Ishikawa (cell line): ENCODE results near the gene SUN1.

Experiments
- CEBPB ChIP-seq: IDR thresholded peaks from 2 replicates; pipeline ENCODE4 v1.6.1; 2012
- CREB1 ChIP-seq: IDR thresholded peaks from 2 replicates; pipeline ENCODE4 v1.6.1; 2012; ENCODE audit warnings: low read depth
- EGR1 ChIP-seq: IDR thresholded peaks from 2 replicates; pipeline ENCODE4 v1.6.1; 2012
- EP300 ChIP-seq: IDR thresholded peaks from 2 replicates; pipeline ENCODE4 v1.6.1; 2012; ENCODE audit warnings: borderline replicate concordance
- FOXM1 ChIP-seq: IDR thresholded peaks from 2 replicates; pipeline ENCODE4 v1.6.1; 2012; ENCODE audit warnings: low read depth, borderline replicate concordance
- NFIC ChIP-seq: IDR thresholded peaks from 2 replicates; pipeline ENCODE4 v1.6.1; 2012
- RAD21 ChIP-seq: IDR thresholded peaks from 2 replicates; pipeline ENCODE4 v1.6.1; 2012; ENCODE audit warnings: low read depth
- TCF12 ChIP-seq: IDR thresholded peaks from 2 replicates; pipeline ENCODE4 v1.6.1; 2012; ENCODE audit warnings: low read depth
- YY1 ChIP-seq: IDR thresholded peaks from 2 replicates; pipeline ENCODE4 v1.6.1; 2012; ENCODE audit warnings: low read depth
- TF ChIP-seq, protein P1 (sequence below): IDR thresholded peaks from 2 replicates; pipeline ENCODE4 v1.6.1; 2012; ENCODE audit warnings: low read depth, mild to moderate bottlenecking
- TF ChIP-seq, protein P2 (sequence below): IDR thresholded peaks from 2 replicates; pipeline ENCODE4 v1.6.1; 2012

DNA sequence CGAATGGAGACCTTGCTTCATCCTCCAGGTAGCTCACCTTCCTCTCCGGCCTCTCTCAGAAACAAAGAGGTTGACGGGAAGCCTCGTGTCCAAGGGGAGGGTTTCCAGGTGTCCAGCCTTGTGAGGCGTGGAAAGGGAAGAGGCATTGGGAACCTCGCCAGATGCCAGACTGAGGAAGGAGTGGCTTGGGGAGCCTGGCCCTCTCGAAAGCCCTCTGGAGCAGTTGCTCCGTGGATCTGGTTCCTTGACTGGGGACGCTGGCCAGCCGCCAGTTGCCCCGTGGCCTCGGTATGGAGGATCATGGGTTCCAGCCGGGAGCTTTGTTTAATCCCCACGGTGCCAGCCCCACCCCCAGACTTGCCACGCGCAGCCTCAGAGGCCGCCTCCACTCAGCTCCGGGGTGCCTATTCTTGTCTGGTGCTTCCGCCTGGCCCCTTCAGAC is 30.3 kb upstream of the SUN1 start:
- TF ChIP-seq, protein P1, sequence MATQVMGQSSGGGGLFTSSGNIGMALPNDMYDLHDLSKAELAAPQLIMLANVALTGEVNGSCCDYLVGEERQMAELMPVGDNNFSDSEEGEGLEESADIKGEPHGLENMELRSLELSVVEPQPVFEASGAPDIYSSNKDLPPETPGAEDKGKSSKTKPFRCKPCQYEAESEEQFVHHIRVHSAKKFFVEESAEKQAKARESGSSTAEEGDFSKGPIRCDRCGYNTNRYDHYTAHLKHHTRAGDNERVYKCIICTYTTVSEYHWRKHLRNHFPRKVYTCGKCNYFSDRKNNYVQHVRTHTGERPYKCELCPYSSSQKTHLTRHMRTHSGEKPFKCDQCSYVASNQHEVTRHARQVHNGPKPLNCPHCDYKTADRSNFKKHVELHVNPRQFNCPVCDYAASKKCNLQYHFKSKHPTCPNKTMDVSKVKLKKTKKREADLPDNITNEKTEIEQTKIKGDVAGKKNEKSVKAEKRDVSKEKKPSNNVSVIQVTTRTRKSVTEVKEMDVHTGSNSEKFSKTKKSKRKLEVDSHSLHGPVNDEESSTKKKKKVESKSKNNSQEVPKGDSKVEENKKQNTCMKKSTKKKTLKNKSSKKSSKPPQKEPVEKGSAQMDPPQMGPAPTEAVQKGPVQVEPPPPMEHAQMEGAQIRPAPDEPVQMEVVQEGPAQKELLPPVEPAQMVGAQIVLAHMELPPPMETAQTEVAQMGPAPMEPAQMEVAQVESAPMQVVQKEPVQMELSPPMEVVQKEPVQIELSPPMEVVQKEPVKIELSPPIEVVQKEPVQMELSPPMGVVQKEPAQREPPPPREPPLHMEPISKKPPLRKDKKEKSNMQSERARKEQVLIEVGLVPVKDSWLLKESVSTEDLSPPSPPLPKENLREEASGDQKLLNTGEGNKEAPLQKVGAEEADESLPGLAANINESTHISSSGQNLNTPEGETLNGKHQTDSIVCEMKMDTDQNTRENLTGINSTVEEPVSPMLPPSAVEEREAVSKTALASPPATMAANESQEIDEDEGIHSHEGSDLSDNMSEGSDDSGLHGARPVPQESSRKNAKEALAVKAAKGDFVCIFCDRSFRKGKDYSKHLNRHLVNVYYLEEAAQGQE, result no peak
- TF ChIP-seq, protein P2, sequence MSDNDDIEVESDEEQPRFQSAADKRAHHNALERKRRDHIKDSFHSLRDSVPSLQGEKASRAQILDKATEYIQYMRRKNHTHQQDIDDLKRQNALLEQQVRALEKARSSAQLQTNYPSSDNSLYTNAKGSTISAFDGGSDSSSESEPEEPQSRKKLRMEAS, result peak; percentile 89
- TF ChIP-seq CEBPB (no peak), RAD21 (no peak; the same call in 1 of the 2 replicates), EP300 (peak; percentile 22; the same call in 1 of the 2 replicates), TCF12 (peak; percentile 47; the same call in 1 of the 2 replicates), NFIC (peak; percentile 82), FOXM1 (no peak), YY1 (no peak), CREB1 (no peak), EGR1 (no peak)
